H9 (cell line): ENCODE measurements around the gene EPB41L4A. TPM values are rescaled to one million over a fixed set of nuclear protein-coding genes. Genes with fewer than 3 reads are reported as not detected.

ENCODE experiments used
- DNase-seq: peaks from one replicate; pipeline ENCODE4 v3.0.0-alpha.2; 2017
- H2AFZ ChIP-seq: one replicate; pipeline ENCODE4 v1.6.1; 2013; ENCODE audit warnings: mild to moderate bottlenecking, low read length, control low read depth, moderate library complexity
- H2AK5ac ChIP-seq: 2 replicates; pipeline ENCODE4 v1.6.1; 2013; ENCODE audit warnings: low read length, control low read depth, mixed read lengths; ENCODE audit not compliant: insufficient read length
- H2BK120ac ChIP-seq: one replicate; pipeline ENCODE4 v1.6.1; 2013; ENCODE audit warnings: low read depth, mild to moderate bottlenecking, low read length, control low read depth, inconsistent platforms; ENCODE audit not compliant: poor library complexity, severe bottlenecking
- H2BK12ac ChIP-seq: 2 replicates; pipeline ENCODE4 v1.6.1; 2013; ENCODE audit warnings: low read length, control low read depth, mixed read lengths, low read depth; ENCODE audit not compliant: insufficient read length
- H2BK15ac ChIP-seq: 2 replicates; pipeline ENCODE4 v1.6.1; 2013; ENCODE audit warnings: low read depth, low read length, control low read depth
- H2BK20ac ChIP-seq: one replicate; pipeline ENCODE4 v1.6.1; 2013; ENCODE audit warnings: low read depth, mild to moderate bottlenecking, low read length, control low read depth, inconsistent platforms; ENCODE audit not compliant: poor library complexity, severe bottlenecking
- H2BK5ac ChIP-seq: 2 replicates; pipeline ENCODE4 v1.6.1; 2013; ENCODE audit warnings: low read length, control low read depth, mixed read lengths; ENCODE audit not compliant: insufficient read length
- H3K14ac ChIP-seq: 2 replicates; pipeline ENCODE4 v1.6.1; 2013; ENCODE audit warnings: low read length, control low read depth; ENCODE audit not compliant: insufficient read depth
- H3K18ac ChIP-seq: 2 replicates; pipeline ENCODE4 v1.6.1; 2013; ENCODE audit warnings: low read depth, mild to moderate bottlenecking, mixed read lengths, low read length, control low read depth; ENCODE audit not compliant: insufficient read length
- H3K23ac ChIP-seq: 2 replicates; pipeline ENCODE4 v1.6.1; 2013; ENCODE audit warnings: low read length, control low read depth, mixed read lengths, low read depth; ENCODE audit not compliant: insufficient read length
- H3K23me2 ChIP-seq: 2 replicates; pipeline ENCODE4 v1.6.1; 2013; ENCODE audit warnings: low read depth, mild to moderate bottlenecking, mixed read lengths, low read length, control low read depth; ENCODE audit not compliant: insufficient read length, poor library complexity, severe bottlenecking
- H3K27ac ChIP-seq: 2 replicates; pipeline ENCODE4 v1.5.1; 2013; ENCODE audit warnings: low read length, control low read depth, mixed read lengths, low read depth; ENCODE audit not compliant: insufficient read length
- H3K27me3 ChIP-seq: 2 replicates; pipeline ENCODE4 v1.6.1; 2013; ENCODE audit warnings: low read length, control low read depth, inconsistent platforms; ENCODE audit not compliant: insufficient read depth
- H3K4ac ChIP-seq: 2 replicates; pipeline ENCODE4 v1.6.1; 2013; ENCODE audit warnings: low read depth, mild to moderate bottlenecking, control low read depth, inconsistent platforms, low read length, moderate library complexity
- H3K4me1 ChIP-seq: 2 replicates; pipeline ENCODE4 v1.6.1; 2013; ENCODE audit warnings: low read length, control low read depth, inconsistent platforms; ENCODE audit not compliant: insufficient read depth
- H3K4me2 ChIP-seq: 2 replicates; pipeline ENCODE4 v1.6.1; 2013; ENCODE audit warnings: low read length, control low read depth, mixed read lengths; ENCODE audit not compliant: insufficient read length, insufficient read depth
- H3K56ac ChIP-seq: 2 replicates; pipeline ENCODE4 v1.6.1; 2013; ENCODE audit warnings: low read depth, mild to moderate bottlenecking, mixed read lengths, low read length, control low read depth; ENCODE audit not compliant: insufficient read length
- H3K79me1 ChIP-seq: 2 replicates; pipeline ENCODE4 v1.6.1; 2013; ENCODE audit warnings: low read depth, mild to moderate bottlenecking, moderate library complexity, low read length, control low read depth, inconsistent platforms; ENCODE audit not compliant: insufficient read depth, poor library complexity, severe bottlenecking
- H3K79me2 ChIP-seq: 2 replicates; pipeline ENCODE4 v1.6.1; 2013; ENCODE audit warnings: low read length, control low read depth, inconsistent platforms; ENCODE audit not compliant: insufficient read depth
- H3K9ac ChIP-seq: 2 replicates; pipeline ENCODE4 v1.6.1; 2013; ENCODE audit warnings: low read length, control low read depth, mixed read lengths; ENCODE audit not compliant: insufficient read length; ENCODE audit errors: extremely low read depth
- H3K9me3 ChIP-seq: one replicate; pipeline ENCODE4 v1.6.1; 2013; ENCODE audit warnings: low read depth, low read length, inconsistent platforms; ENCODE audit not compliant: control insufficient read depth
- H3T11ph ChIP-seq: one replicate; pipeline ENCODE4 v1.6.1; 2013; ENCODE audit warnings: mild to moderate bottlenecking, low read length, control low read depth, inconsistent platforms
- H4K20me1 ChIP-seq: one replicate; pipeline ENCODE4 v1.6.1; 2013; ENCODE audit not compliant: control insufficient read depth, insufficient read length, insufficient read depth
- H4K5ac ChIP-seq: 2 replicates; pipeline ENCODE4 v1.6.1; 2013; ENCODE audit warnings: low read depth, mild to moderate bottlenecking, mixed read lengths, low read length, control low read depth; ENCODE audit not compliant: insufficient read length
- H4K8ac ChIP-seq: replicated peaks from 2 replicates; pipeline ENCODE4 v1.6.1; 2013; ENCODE audit warnings: low read length, control low read depth, mixed read lengths, low read depth; ENCODE audit not compliant: insufficient read length
- H4K91ac ChIP-seq: 2 replicates; pipeline ENCODE4 v1.6.1; 2013; ENCODE audit warnings: low read depth, mild to moderate bottlenecking, moderate library complexity, mixed read lengths, low read length, control low read depth; ENCODE audit not compliant: insufficient read length
- H3K27ac Mint-ChIP-seq, 3 experiments: 2 replicates in 2 of 3; 3 replicates in 1 of 3; pipeline ENCODE4 v1.8.0; 2020 to 2021; ENCODE audit warnings: mixed read lengths in 3 of 3, mild to moderate bottlenecking in 1 of 3, moderate library complexity in 1 of 3
- H3K27me3 Mint-ChIP-seq: 2 replicates; pipeline ENCODE4 v1.8.0; 2021; ENCODE audit warnings: low read depth, mild to moderate bottlenecking, moderate library complexity, mixed read lengths
- H3K36me3 Mint-ChIP-seq, 3 experiments: 2 replicates in 2 of 3; 3 replicates in 1 of 3; pipeline ENCODE4 v1.8.0; 2020 to 2021; ENCODE audit warnings: low read depth in 3 of 3, mixed read lengths in 3 of 3; ENCODE audit not compliant: insufficient read depth in 1 of 3
- H3K4me1 Mint-ChIP-seq, 2 experiments: 2 replicates each; pipeline ENCODE4 v1.8.0; 2020; ENCODE audit warnings: mixed read lengths in 2 of 2
- H3K4me3 Mint-ChIP-seq, 2 experiments: 2 replicates in 1 of 2; 3 replicates in 1 of 2; pipeline ENCODE4 v1.8.0; 2020 to 2021; ENCODE audit warnings: mild to moderate bottlenecking in 2 of 2, mixed read lengths in 2 of 2, moderate library complexity in 1 of 2
- H3K9me3 Mint-ChIP-seq, 2 experiments: 2 replicates in 1 of 2; 3 replicates in 1 of 2; pipeline ENCODE4 v1.8.0; 2020; ENCODE audit warnings: mild to moderate bottlenecking in 2 of 2, mixed read lengths in 2 of 2, moderate library complexity in 1 of 2
- CTCF ChIP-seq: fragments of 200-600 bp; sonication (generic); conservative IDR thresholded peaks from 3 replicates; pipeline ENCODE4 v1.8.0; 2021; ENCODE audit warnings: antibody characterized with exemption, mild to moderate bottlenecking
- WGBS: extraction: QIAGEN DNeasy Blood & Tissue Kit; methylation state at CpG from one replicate; pipeline ENCODE4 v1.1.7; 2013; ENCODE audit warnings: missing lambda C conversion rate, low lambda C conversion rate, mixed read lengths; ENCODE audit not compliant: insufficient read length; ENCODE audit errors: extremely low coverage; 5-methylcytosine and 5-hydroxymethylcytosine counted together
- total RNA-seq: library from RNA; stranded (reverse); gene quantifications from 2 replicates; pipeline ENCODE4 v1.2.1, GENCODE V29; 2021

Gene EPB41L4A
- total RNA-seq, 1 experiment from 2014 or later = 4.9 TPM

- H3K4me2 ChIP-seq = no peak overlapping the region
- WGBS = no CpG with 5 or more reads among the region's 3 CpGs
- H2BK20ac ChIP-seq = no peak overlapping the region
- no peaks in the 10 kb centered on the region for H3K9me3 Mint-ChIP-seq
- H3K4ac ChIP-seq = no peak overlapping the region
- no peaks in the 10 kb centered on the region for H3K36me3 Mint-ChIP-seq
- H2BK15ac ChIP-seq = no peak overlapping the region
- no peak for DNase-seq
- no peaks in the 10 kb centered on the region for H3K9me3 ChIP-seq
- no peak overlapping the region for H3K23ac ChIP-seq
- no peak overlapping the region for H3K18ac ChIP-seq
- H4K20me1 ChIP-seq = no peaks in the 10 kb centered on the region
- H3K27ac Mint-ChIP-seq = no peak overlapping the region
- H4K91ac ChIP-seq = no peak overlapping the region
- no peaks in the 10 kb centered on the region for H3K27me3 ChIP-seq
- H4K5ac ChIP-seq = no peak overlapping the region
- no peaks in the 10 kb centered on the region for H3K79me2 ChIP-seq
- no peaks in the 10 kb centered on the region for H3K27me3 Mint-ChIP-seq
- no peaks in the 10 kb centered on the region for H3K79me1 ChIP-seq
- no peak for TF ChIP-seq CTCF
- peaks cover 3 to 7% of the 10 kb centered on the region in 2 experiments; a peak in 3 of 4 replicates for H3K4me1 Mint-ChIP-seq
- no peak overlapping the region for H3K56ac ChIP-seq
- no peak overlapping the region for H3K27ac ChIP-seq
- no peak overlapping the region for H4K8ac ChIP-seq
- H2BK120ac ChIP-seq = no peak overlapping the region
- no peak overlapping the region for H3K9ac ChIP-seq
- no peak overlapping the region for H2AFZ ChIP-seq
- no peaks in the 10 kb centered on the region for H3K4me1 ChIP-seq
- no peak overlapping the region for H2AK5ac ChIP-seq
- no peak overlapping the region for H3K14ac ChIP-seq
- H3T11ph ChIP-seq = no peak overlapping the region
- H3K4me3 Mint-ChIP-seq = no peak overlapping the region
- no peak overlapping the region for H2BK5ac ChIP-seq
- no peak overlapping the region for H2BK12ac ChIP-seq
- H3K23me2 ChIP-seq = no peaks in the 10 kb centered on the region
These were observed 154.4 kb downstream of the EPB41L4A start for GRCh38 chr5:112264666-112265065.
